A673 (cell line): Measurements from ENCODE around the gene PROSER3. TPM values are rescaled to one million over a fixed set of nuclear protein-coding genes. Genes with fewer than 3 reads are reported as not detected.

ENCODE experiments used
- BruUV-seq: library from RNA; stranded (reverse); fragments of 400-500 nt; replicated peaks from 2 replicates; lab custom pipeline; 2021; lab: Mats Ljungman, UMichigan
- CTCF ChIA-PET: fragments of 300-600 bp; sonication (Branson Sonifier 250); formaldehyde crosslinking; loops from one replicate; lab custom pipeline; 2022; ENCODE audit warnings: antibody characterized with exemption; lab: Charles Lee
- POLR2A ChIA-PET: fragments of 300-600 bp; sonication (Branson Sonifier 250); formaldehyde crosslinking; loops from one replicate; lab custom pipeline; 2022; ENCODE audit warnings: antibody characterized with exemption; ENCODE audit not compliant: low non-redundant PET; lab: Charles Lee
- DNase-seq: peaks from one replicate; pipeline ENCODE4 v3.0.0-alpha.2; 2015; ENCODE audit warnings: low spot score
- H3K27ac ChIP-seq: fragments of 200-600 bp; sonication (generic); 2 replicates; pipeline ENCODE4 v1.5.1; 2016; ENCODE audit warnings: mixed run types, low read depth, mild to moderate bottlenecking, mixed read lengths, antibody characterized with exemption, low read length; ENCODE audit not compliant: poor library complexity, severe bottlenecking
- H3K27me3 ChIP-seq: fragments of 200-600 bp; sonication (generic); replicated peaks from 2 replicates; pipeline ENCODE4 v1.6.1; 2017; ENCODE audit warnings: mixed run types, low read depth, mild to moderate bottlenecking, mixed read lengths, antibody characterized with exemption, low read length; ENCODE audit not compliant: insufficient read depth, poor library complexity
- H3K36me3 ChIP-seq: fragments of 200-600 bp; sonication (generic); 2 replicates; pipeline ENCODE4 v1.6.1; 2016; ENCODE audit warnings: mixed run types, mild to moderate bottlenecking, mixed read lengths, antibody characterized with exemption, low read length; ENCODE audit not compliant: insufficient read depth, poor library complexity, severe bottlenecking
- H3K4me1 ChIP-seq: fragments of 200-600 bp; sonication (generic); 2 replicates; pipeline ENCODE4 v1.6.1; 2017; ENCODE audit warnings: mixed run types, mild to moderate bottlenecking, mixed read lengths, antibody characterized with exemption, low read length; ENCODE audit not compliant: insufficient read depth, poor library complexity, severe bottlenecking
- H3K4me3 ChIP-seq: fragments of 200-600 bp; sonication (generic); 2 replicates; pipeline ENCODE4 v1.5.1; 2016; ENCODE audit warnings: low read depth, mixed run types, mild to moderate bottlenecking, mixed read lengths, low read length; ENCODE audit not compliant: poor library complexity, severe bottlenecking
- H3K9me3 ChIP-seq: fragments of 200-600 bp; sonication (generic); 2 replicates; pipeline ENCODE4 v1.6.1; 2016; ENCODE audit warnings: mixed run types, low read depth, mild to moderate bottlenecking, mixed read lengths, antibody characterized with exemption, low read length; ENCODE audit not compliant: poor library complexity, severe bottlenecking
- CTCF ChIP-seq: fragments of 300-800, 200-600 bp; sonication (generic); conservative IDR thresholded peaks from 2 replicates; pipeline ENCODE4 v1.5.1; 2017; ENCODE audit warnings: low read depth, mild to moderate bottlenecking, antibody characterized with exemption, low read length, moderate library complexity, mixed read lengths
- EZH2 ChIP-seq: fragments of 200-600 bp; sonication (generic); IDR thresholded peaks from 2 replicates; pipeline ENCODE4 v1.6.1; 2017; ENCODE audit warnings: borderline replicate concordance, low read depth, mild to moderate bottlenecking, mixed read lengths, antibody characterized with exemption, low read length; ENCODE audit not compliant: poor library complexity, severe bottlenecking
- intact Hi-C: fragments of 100-400 bp; cut with micrococcal nuclease; formaldehyde crosslinking; loops from one replicate; pipeline ENCODE4 v1.10.0; 2022; ENCODE audit not compliant: unreplicated experiment
- total RNA-seq: library from RNA; stranded (reverse); gene quantifications from 2 replicates; pipeline ENCODE4 v1.2.3, GENCODE V29; 2021

The PROSER3 gene
- total RNA-seq, 1 experiment from 2014 or later = 38.4 TPM

GRCh38 chr19:35779033-35779432 lies 21.1 kb downstream of the PROSER3 start:
- ChIA-PET CTCF (no interaction called here), POLR2A (no interaction called here)
- intact Hi-C loops = no loop called here
- no peak overlapping the region for H3K27ac ChIP-seq
- peaks cover 13% of the 10 kb centered on the region for H3K4me1 ChIP-seq
- DNase-seq = no peak
- H3K9me3 ChIP-seq = no peaks in the 10 kb centered on the region
- peaks cover 30% of the 10 kb centered on the region for H3K36me3 ChIP-seq
- no peak for TF ChIP-seq CTCF
- no peak for TF ChIP-seq EZH2
- H3K4me3 ChIP-seq = no peak overlapping the region
- H3K27me3 ChIP-seq = no peaks in the 10 kb centered on the region
- BruUV-seq = no TSS peak

DNA sequence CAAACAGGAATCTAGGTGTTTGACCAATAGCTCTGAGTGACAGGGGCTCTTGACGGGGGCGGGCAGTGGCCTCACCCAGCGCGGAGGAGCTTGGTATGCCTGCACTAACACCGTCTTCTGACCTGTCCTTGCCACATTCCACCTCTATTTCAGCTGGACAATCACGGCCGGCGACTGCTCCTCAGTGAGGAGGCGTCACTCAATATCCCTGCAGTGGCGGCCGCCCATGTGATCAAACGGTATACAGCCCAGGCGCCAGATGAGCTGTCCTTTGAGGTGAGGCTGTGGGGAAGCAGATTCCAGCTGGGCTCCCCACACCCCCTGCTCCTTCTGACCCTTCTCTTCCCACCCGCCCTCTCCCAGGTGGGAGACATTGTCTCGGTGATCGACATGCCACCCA lies 22.1 kb downstream of the PROSER3 start:
- H3K4me1 ChIP-seq = peaks cover 13% of the 10 kb centered on the region
- no peak for TF ChIP-seq EZH2
- no peak for TF ChIP-seq CTCF
- no peak for DNase-seq
- BruUV-seq = no TSS peak
- H3K27me3 ChIP-seq = no peaks in the 10 kb centered on the region
- no peak overlapping the region for H3K27ac ChIP-seq
- H3K36me3 ChIP-seq = peaks cover 30% of the 10 kb centered on the region
- CTCF ChIA-PET = no interaction called here
- intact Hi-C loops = no loop called here
- POLR2A ChIA-PET = no interaction called here
- no peaks in the 10 kb centered on the region for H3K9me3 ChIP-seq
- H3K4me3 ChIP-seq = no peak overlapping the region

- intact Hi-C loops = no loop called here
- TF ChIP-seq EZH2 = no peak
- TF ChIP-seq CTCF = no peak
- H3K27ac ChIP-seq = no peak overlapping the region
Measured at GRCh38 chr19:35780717-35781116, 22.7 kb downstream of the PROSER3 start.

More at GRCh38 chr19:35780717-35781116, 22.7 kb downstream of the PROSER3 start:
- peaks cover 13% of the 10 kb centered on the region for H3K4me1 ChIP-seq
- ChIA-PET POLR2A (interaction anchor here (0.7 kb wide), 1 partner anchor 37 kb away, joined by 3 read pairs; no protein-coding TSS in a partner anchor), CTCF (no interaction called here)
- BruUV-seq = no TSS peak
- no peaks in the 10 kb centered on the region for H3K9me3 ChIP-seq
- H3K4me3 ChIP-seq = no peak overlapping the region
- peaks cover 30% of the 10 kb centered on the region for H3K36me3 ChIP-seq
- H3K27me3 ChIP-seq = no peaks in the 10 kb centered on the region
- DNase-seq = no peak
